Measurements from ENCODE around the gene NID2.

NID2 gene

DNA sequence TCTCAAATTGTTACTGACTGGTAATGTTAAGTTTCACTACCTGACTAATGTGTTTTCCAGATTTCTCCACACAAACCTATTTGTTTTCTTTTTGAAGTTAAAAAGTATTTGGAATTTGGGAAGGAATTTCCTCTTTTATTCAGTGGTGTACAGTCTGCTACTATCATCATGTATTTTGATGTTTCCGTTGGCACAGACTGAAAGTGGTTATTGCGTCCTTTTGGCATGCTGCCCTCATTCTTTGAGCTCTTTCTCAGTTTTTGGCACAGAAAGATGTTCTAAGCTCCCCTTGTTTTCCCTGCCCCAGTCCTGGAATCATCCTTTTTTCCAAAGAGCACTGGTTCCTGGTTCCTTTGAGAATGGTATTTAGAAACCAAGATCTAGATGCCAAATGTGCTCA lies 110.9 kb downstream of the NID2 start:
- no peak for DNase-seq (ENCODE audit: low spot score)
